OCI-LY7 (cell line): ENCODE data around the gene KANK2.

Experiments
- CTCF ChIP-seq: fragments of 200-600 bp; sonication (generic); conservative IDR thresholded peaks from 2 replicates; pipeline ENCODE4 v1.5.1; 2014; ENCODE audit warnings: mild to moderate bottlenecking, antibody characterized with exemption, low read length, moderate library complexity, mixed read lengths
- EZH2phosphoT487 ChIP-seq: fragments of 200-600 bp; sonication (generic); IDR thresholded peaks from 2 replicates; pipeline ENCODE4 v1.6.1; 2018; ENCODE audit warnings: low read depth, borderline replicate concordance, mild to moderate bottlenecking, mixed run types, antibody characterized with exemption, low read length, moderate library complexity, mixed read lengths

DNA sequence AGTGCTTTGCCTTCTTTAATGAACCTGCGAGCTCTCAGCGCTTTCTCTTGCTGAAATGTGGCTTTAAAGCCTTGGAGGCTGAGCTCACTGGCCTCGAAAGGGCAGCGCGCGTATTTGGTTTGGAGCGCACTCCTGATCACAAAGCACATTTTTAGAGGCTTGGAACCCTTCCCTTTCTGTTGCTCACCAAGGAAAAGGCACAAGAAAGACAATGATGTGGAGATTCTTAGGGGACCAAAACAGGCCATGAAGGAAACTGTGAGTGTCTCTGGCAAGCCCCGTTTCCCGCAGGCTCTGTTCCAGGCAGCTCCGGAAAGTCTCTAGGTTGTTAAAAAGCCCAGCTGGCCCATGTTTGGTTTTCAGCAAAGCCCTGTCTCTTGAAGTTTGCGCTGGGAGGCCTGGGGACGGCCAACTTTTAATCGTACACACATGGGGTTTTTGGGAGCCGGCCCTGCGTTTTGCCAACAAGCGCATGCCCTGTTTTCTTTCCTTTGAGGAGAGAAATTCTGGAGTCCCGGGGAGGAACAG, 32.4 kb downstream of the KANK2 start:
- no peak for TF ChIP-seq CTCF
- TF ChIP-seq EZH2phosphoT487 = no peak
